ENCODE data around the gene CEP128.

CEP128 gene

GRCh38 chr14:80941241-80942185 lies at the start of gene CEP128:
Gene CEP128 (minus strand): TSS chr14:80941738.
- peak; percentile 94 for DNase-seq (ENCODE audit: low spot score)

- DNase-seq (ENCODE audit: low spot score) = no peak
These were observed 47.3 kb upstream of the CEP128 start for GRCh38 chr14:80988735-80989429.

DNA sequence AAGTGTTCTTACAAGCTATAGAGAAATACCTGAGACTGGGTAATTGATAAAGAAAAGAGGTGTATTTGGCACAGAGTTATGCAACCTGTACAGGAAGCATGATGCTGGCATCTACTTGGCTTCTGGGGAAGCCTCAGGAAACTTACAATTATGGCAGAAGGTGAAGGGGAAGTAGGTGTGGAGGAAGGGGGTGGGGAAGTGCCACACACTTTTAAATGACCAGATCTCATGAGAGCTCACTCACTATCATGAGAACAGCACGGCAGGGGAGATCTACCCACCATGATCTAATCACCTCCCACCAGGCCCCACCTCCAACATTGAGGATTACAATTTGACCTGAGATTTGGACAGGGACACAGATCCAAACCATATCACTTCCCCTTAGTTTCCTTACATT lies 46.7 kb upstream of the CEP128 start:
- DNase-seq (ENCODE audit: low spot score) = no peak

GRCh38 chr14:80987235-80988032 lies 45.9 kb upstream of the CEP128 start:
- DNase-seq (ENCODE audit: low spot score) = peak; percentile 76

DNA sequence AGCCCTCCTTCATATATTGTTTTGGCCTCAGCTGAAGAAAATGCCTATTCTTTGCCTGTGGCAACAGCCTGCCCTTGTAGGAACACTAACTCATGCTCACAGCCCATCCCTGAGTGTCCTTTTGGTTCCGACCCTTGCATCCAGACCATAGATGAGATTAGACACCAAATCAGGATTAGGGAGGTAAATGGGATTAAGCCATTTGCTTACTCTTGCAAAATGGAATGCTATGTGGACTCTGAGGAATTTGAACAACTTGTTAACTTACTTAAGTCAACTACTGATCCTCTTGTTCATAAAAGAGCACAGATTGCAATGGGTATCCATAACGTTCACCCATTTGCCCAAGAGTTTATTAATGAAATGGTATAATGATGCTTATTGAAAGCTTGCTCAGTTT lies 41.2 kb upstream of the CEP128 start:
- no peak for DNase-seq (ENCODE audit: low spot score)

GRCh38 chr14:80981673-80982072 lies 40.1 kb upstream of the CEP128 start:
- DNase-seq (ENCODE audit: low spot score) = no peak

DNA sequence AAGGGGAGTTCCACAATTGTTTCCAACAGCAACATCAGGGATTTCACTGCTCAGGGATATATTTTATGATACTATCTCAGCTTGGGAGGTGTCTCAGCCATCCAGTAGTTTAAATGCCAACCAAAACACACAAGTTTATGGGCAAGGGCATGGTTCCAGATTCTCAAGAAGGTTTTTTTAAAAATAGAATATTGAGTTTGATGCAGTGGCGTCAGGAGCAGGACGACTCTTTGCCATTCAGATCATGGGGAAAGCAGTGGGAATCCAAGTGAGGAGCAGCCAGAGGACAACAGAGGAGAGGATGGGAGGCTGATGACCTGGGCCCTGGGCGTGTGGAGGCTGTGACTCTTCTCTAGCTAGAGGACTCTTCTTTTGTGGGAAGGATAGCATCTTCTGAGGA lies 39.6 kb upstream of the CEP128 start:
- no peak for DNase-seq (ENCODE audit: low spot score)

DNA sequence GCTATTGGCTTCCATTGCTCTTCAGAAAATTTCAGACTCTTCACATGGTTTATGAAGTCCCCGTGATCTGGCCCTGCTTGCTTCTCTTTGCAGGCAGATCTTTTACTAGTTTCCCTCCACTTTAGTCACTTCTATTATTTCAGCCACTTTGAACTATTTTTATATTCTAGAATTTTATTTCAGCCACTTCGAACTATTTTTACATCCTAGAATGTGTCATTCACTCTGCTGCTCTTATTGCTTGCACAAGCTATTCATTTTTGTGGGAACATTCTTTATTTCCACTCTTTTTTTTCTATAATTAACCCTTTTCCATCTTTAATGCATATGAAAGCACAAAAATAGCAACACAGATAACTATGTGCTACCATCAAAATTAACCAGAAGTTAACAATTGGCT lies 38.4 kb upstream of the CEP128 start:
- DNase-seq (ENCODE audit: low spot score) = no peak

DNA sequence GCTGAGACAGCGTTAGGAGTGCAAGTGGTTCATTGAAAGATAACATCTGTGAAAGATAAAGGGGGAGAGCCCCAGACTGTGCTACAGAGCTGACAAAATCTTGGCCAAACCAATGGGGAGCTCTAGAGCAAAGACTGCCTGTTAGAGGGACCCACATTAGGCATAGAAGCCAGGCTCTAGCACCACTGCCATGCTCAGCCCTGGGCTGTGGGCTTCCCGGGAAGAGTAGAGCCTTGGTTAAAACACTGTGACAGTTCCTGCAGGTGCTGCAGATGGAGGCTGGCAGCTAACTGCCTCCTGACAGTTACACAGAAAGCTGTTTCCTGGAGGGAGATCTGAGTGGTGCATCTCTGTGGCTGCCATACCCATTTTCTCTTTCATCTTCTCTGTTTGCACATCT lies 36.9 kb upstream of the CEP128 start:
- no peak for DNase-seq (ENCODE audit: low spot score)

- no peak for DNase-seq (ENCODE audit: low spot score)
These were observed 35.7 kb upstream of the CEP128 start for GRCh38 chr14:80977221-80977620.

DNA sequence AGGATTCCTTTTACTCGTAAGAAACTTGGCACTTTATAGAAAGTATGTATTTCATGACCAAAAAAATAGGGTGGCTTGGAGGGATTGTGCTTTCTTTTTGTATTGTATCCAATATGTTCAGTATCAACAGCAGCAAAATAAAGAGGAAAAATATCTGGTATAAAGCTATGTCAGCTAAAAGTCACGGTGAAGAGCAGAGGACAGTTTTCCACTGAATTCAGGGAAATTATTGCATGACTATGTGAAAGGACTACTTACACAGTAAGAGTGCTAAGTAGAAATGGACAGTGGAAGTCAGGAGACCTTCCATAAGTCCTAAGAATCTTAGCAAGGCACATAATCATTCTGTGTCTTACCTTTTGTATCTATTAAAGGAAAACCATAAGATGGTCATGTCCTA lies 33.1 kb upstream of the CEP128 start:
- DNase-seq (ENCODE audit: low spot score) = no peak

- no peak for DNase-seq (ENCODE audit: low spot score)
These were observed 32.5 kb upstream of the CEP128 start for GRCh38 chr14:80973931-80974641.

GRCh38 chr14:80965037-80965436 lies 23.5 kb upstream of the CEP128 start:
- no peak for DNase-seq (ENCODE audit: low spot score)

GRCh38 chr14:80959496-80959895 lies 18.0 kb upstream of the CEP128 start:
- no peak for DNase-seq (ENCODE audit: low spot score)

GRCh38 chr14:80958939-80959338 lies 17.4 kb upstream of the CEP128 start:
- DNase-seq (ENCODE audit: low spot score) = no peak

GRCh38 chr14:80958226-80958625 lies 16.7 kb upstream of the CEP128 start:
- DNase-seq (ENCODE audit: low spot score) = no peak

GRCh38 chr14:80957613-80958012 lies 16.1 kb upstream of the CEP128 start:
- DNase-seq (ENCODE audit: low spot score) = no peak

DNA sequence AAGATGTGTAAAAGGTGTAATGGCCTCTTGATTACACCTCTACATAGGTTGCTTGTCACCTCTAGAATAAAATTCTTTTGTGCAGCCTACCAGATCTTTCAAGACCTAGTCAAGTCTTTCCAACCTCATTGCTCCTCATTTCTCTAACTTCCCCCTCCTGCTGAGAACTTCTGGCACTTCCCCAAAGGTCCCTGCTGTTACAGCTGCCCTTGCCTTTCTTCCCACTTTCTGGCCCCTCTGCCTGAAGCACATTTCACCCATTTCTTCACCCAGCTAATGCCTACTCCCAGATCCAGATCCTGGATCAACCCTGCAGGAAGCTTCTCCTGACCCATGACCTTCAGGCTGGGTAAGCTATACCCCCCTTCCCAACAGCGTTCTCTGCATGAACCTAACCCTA lies 15.4 kb upstream of the CEP128 start:
- DNase-seq (ENCODE audit: low spot score) = no peak

DNA sequence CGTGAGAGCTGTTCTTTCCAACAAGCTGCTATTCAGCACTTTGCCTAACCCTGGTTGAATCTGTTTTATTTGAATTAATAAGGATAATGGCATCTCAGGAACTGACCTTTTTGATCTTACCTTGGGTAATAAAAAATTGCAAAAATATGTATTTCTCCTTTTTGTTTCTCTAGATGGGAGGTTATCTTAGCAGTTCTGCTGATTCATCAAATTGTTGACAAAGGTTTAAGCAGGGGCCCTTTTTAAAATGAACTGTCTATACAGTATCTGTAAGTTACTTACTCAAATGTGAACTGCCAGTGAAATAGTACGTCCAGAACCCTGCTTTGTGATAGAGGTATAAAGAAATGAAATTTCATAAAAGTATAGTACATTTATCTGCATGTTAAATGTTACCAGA lies 14.6 kb upstream of the CEP128 start:
- no peak for DNase-seq (ENCODE audit: low spot score)

DNA sequence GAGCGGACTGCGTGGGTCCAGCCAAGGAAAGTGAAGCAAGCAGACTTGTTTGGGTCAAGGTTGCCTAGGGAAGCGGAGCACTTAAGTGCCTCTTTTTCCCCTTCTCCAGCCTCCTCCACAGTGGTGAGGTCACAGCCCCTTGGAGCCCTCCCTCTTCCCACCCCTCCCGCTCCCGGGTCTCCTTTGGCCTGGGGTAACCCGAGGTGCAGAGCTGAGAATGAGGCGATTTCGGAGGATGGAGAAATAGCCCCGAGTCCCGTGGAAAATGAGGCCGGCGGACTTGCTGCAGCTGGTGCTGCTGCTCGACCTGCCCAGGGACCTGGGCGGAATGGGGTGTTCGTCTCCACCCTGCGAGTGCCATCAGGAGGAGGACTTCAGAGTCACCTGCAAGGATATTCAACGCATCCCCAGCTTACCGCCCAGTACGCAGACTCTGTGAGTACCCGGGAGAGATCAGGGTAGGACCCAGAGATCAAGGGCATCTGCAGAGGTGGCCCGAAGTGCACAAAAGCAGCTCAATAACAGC lies 13.9 kb upstream of the CEP128 start, which contains the start of gene TSHR:
Gene TSHR, plus strand, starts transcription at position 206 of the 526 bp plus-strand sequence. Its CDS starts 60 bp downstream, at position 266.
- peak; percentile 40 for DNase-seq (ENCODE audit: low spot score)

- peak; percentile 92 for DNase-seq (ENCODE audit: low spot score)
These were observed 13.3 kb upstream of the CEP128 start for GRCh38 chr14:80954687-80955299.

Measured in D341Med (cell line).